ENCODE results near the gene NXPE1.

The NXPE1 gene

GRCh38 chr11:114511079-114511478 lies 48.6 kb downstream of the NXPE1 start:
- no peak overlapping the region for H3K27ac ChIP-seq
- H3K36me3 ChIP-seq (ENCODE audit: control insufficient read depth, insufficient read depth, low read length), result no peaks in the 10 kb centered on the region
- H2AFZ ChIP-seq, result no peak overlapping the region
- TF ChIP-seq, protein P1, sequence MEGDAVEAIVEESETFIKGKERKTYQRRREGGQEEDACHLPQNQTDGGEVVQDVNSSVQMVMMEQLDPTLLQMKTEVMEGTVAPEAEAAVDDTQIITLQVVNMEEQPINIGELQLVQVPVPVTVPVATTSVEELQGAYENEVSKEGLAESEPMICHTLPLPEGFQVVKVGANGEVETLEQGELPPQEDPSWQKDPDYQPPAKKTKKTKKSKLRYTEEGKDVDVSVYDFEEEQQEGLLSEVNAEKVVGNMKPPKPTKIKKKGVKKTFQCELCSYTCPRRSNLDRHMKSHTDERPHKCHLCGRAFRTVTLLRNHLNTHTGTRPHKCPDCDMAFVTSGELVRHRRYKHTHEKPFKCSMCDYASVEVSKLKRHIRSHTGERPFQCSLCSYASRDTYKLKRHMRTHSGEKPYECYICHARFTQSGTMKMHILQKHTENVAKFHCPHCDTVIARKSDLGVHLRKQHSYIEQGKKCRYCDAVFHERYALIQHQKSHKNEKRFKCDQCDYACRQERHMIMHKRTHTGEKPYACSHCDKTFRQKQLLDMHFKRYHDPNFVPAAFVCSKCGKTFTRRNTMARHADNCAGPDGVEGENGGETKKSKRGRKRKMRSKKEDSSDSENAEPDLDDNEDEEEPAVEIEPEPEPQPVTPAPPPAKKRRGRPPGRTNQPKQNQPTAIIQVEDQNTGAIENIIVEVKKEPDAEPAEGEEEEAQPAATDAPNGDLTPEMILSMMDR (IDR thresholded peaks at IDR 0.05), result no peak
- no peak overlapping the region for H3K4me2 ChIP-seq (ENCODE audit: low read length)
- H3K4me3 ChIP-seq (ENCODE audit: low read depth, low read length), result no peak overlapping the region
- no peak overlapping the region for H3K9ac ChIP-seq
- no peaks in the 10 kb centered on the region for H3K27me3 ChIP-seq (ENCODE audit: control insufficient read depth, insufficient read depth, low read length)
- no peaks in the 10 kb centered on the region for H3K4me1 ChIP-seq
- no peaks in the 10 kb centered on the region for H3K79me2 ChIP-seq
- no peaks in the 10 kb centered on the region for H3K9me3 ChIP-seq (ENCODE audit: control insufficient read depth, low read length)

GRCh38 chr11:114501901-114502300 lies 57.8 kb downstream of the NXPE1 start:
- no peaks in the 10 kb centered on the region for H3K9me3 ChIP-seq (ENCODE audit: control insufficient read depth, low read length)
- no peaks in the 10 kb centered on the region for H3K79me2 ChIP-seq
- TF ChIP-seq, protein P1 (IDR thresholded peaks at IDR 0.05), result no peak
- no peaks in the 10 kb centered on the region for H3K36me3 ChIP-seq (ENCODE audit: control insufficient read depth, insufficient read depth, low read length)
- H3K4me3 ChIP-seq (ENCODE audit: low read depth, low read length), result no peak overlapping the region
- no peak overlapping the region for H2AFZ ChIP-seq
- H3K9ac ChIP-seq, result no peak overlapping the region
- no peak overlapping the region for H3K4me2 ChIP-seq (ENCODE audit: low read length)
- H3K27ac ChIP-seq, result no peak overlapping the region
- H3K27me3 ChIP-seq (ENCODE audit: control insufficient read depth, insufficient read depth, low read length), result no peaks in the 10 kb centered on the region
- H3K4me1 ChIP-seq, result no peaks in the 10 kb centered on the region

- Histone ChIP-seq H3K9me3 (ENCODE audit: control insufficient read depth, low read length) (no peaks in the 10 kb centered on the region), H3K27ac (no peak overlapping the region), H3K27me3 (ENCODE audit: control insufficient read depth, insufficient read depth, low read length) (no peaks in the 10 kb centered on the region), H3K4me2 (ENCODE audit: low read length) (no peak overlapping the region), H3K36me3 (ENCODE audit: control insufficient read depth, insufficient read depth, low read length) (no peaks in the 10 kb centered on the region), H3K9ac (no peak overlapping the region), H3K79me2 (no peaks in the 10 kb centered on the region), H2AFZ (no peak overlapping the region), H3K4me3 (ENCODE audit: low read depth, low read length) (no peak overlapping the region), H3K4me1 (no peaks in the 10 kb centered on the region)
- TF ChIP-seq, protein P1 (IDR thresholded peaks at IDR 0.05), result no peak
Measured at GRCh38 chr11:114499756-114500155, 59.9 kb downstream of the NXPE1 start.

DNA sequence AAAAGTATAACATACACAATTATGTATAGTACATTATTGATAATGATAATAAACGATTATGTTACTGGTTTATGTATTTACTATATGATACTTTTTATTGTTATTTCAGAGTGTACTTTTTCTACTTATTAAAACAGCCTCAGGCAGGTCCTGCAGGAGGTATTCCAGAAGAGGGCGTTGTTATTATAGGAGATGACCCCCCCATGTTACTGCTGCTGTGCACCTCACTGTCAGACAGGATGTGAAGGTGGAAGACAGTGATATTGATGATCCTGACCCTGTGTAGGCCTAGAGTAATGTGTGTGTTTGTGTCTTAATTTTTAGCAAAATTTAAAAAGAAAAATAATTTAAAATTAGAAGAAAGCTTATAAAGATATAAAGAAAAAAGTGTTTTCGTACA lies 62.8 kb downstream of the NXPE1 start:
- Histone ChIP-seq H3K9ac (no peak overlapping the region), H3K79me2 (no peaks in the 10 kb centered on the region), H3K4me3 (ENCODE audit: low read depth, low read length) (no peak overlapping the region), H3K27me3 (ENCODE audit: control insufficient read depth, insufficient read depth, low read length) (no peaks in the 10 kb centered on the region), H3K4me2 (ENCODE audit: low read length) (no peak overlapping the region), H3K27ac (no peak overlapping the region), H2AFZ (no peak overlapping the region), H3K9me3 (ENCODE audit: control insufficient read depth, low read length) (no peaks in the 10 kb centered on the region), H3K4me1 (no peaks in the 10 kb centered on the region), H3K36me3 (ENCODE audit: control insufficient read depth, insufficient read depth, low read length) (no peaks in the 10 kb centered on the region)
- TF ChIP-seq, protein P1 (IDR thresholded peaks at IDR 0.05), result no peak

GRCh38 chr11:114483929-114484328 lies 75.8 kb downstream of the NXPE1 start:
- H3K27ac ChIP-seq, result no peak overlapping the region
- H3K4me1 ChIP-seq, result no peaks in the 10 kb centered on the region
- H3K9me3 ChIP-seq (ENCODE audit: control insufficient read depth, low read length), result no peaks in the 10 kb centered on the region
- no peak overlapping the region for H3K4me2 ChIP-seq (ENCODE audit: low read length)
- no peaks in the 10 kb centered on the region for H3K27me3 ChIP-seq (ENCODE audit: control insufficient read depth, insufficient read depth, low read length)
- H2AFZ ChIP-seq, result no peak overlapping the region
- no peaks in the 10 kb centered on the region for H3K36me3 ChIP-seq (ENCODE audit: control insufficient read depth, insufficient read depth, low read length)
- TF ChIP-seq, protein P1 (IDR thresholded peaks at IDR 0.05), result no peak
- H3K4me3 ChIP-seq (ENCODE audit: low read depth, low read length), result no peak overlapping the region
- no peak overlapping the region for H3K9ac ChIP-seq
- H3K79me2 ChIP-seq, result no peaks in the 10 kb centered on the region

All from parathyroid adenoma (tissue), 2 donors.